Measurements from ENCODE around the gene ZSCAN31.

DNA sequence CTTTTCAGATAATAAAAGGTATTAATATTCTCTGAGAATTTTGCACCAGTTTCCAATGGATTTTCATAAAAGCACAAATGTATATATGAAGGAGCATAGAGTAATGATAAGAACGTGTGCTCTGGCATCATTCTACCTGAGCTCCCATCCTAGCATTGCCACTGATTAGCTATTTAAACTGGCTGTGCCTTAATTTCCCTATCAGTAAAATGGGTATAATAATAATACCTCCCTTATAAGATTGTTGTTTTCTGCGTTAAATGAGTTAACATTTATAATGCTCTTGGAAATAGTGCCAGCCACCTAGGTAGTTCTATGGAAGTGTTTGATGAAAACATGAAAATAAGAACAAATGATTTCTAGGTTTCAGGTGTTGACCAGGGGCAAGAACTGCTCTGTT, 25.0 kb upstream of the ZSCAN31 start:
- TF ChIP-seq, protein P1, sequence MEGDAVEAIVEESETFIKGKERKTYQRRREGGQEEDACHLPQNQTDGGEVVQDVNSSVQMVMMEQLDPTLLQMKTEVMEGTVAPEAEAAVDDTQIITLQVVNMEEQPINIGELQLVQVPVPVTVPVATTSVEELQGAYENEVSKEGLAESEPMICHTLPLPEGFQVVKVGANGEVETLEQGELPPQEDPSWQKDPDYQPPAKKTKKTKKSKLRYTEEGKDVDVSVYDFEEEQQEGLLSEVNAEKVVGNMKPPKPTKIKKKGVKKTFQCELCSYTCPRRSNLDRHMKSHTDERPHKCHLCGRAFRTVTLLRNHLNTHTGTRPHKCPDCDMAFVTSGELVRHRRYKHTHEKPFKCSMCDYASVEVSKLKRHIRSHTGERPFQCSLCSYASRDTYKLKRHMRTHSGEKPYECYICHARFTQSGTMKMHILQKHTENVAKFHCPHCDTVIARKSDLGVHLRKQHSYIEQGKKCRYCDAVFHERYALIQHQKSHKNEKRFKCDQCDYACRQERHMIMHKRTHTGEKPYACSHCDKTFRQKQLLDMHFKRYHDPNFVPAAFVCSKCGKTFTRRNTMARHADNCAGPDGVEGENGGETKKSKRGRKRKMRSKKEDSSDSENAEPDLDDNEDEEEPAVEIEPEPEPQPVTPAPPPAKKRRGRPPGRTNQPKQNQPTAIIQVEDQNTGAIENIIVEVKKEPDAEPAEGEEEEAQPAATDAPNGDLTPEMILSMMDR (IDR thresholded peaks at IDR 0.05) = no peak
- no peak for TF ChIP-seq POLR2A (IDR thresholded peaks at IDR 0.05)
